ENCODE results near the gene ZNF639. TPM values are rescaled to one million over a fixed set of nuclear protein-coding genes. Genes with fewer than 3 reads are reported as not detected.

ZNF639 gene
- total RNA-seq, 4 donors from 2014 or later = 50.0 to 78.2 (median 58.8) TPM

- intact Hi-C loops (cut with DNase I) = no loop called here
These were observed 52.5 kb downstream of the ZNF639 start for GRCh38 chr3:179375091-179375999.

GRCh38 chr3:179376474-179376873, 53.6 kb downstream of the ZNF639 start:
- WGBS = 84% methylated on average over 1 of the region's 1 CpG
- Histone ChIP-seq H3K36me3 (peaks cover 39 to 76% (median 61%) of the 10 kb centered on the region in 4 donors), H3K27me3 (no peaks in the 10 kb centered on the region), H3K4me1 (no peaks in the 10 kb centered on the region), H3K27ac (replicated peaks in 1 of 4) (no peak overlapping the region), H3K4me3 (no peak overlapping the region), H3K9me3 (no peaks in the 10 kb centered on the region)
- DNase-seq (ENCODE audit: extremely low spot score) = no peak
- intact Hi-C loops (cut with DNase I) = no loop called here
- no peak for TF ChIP-seq POLR2A (IDR thresholded peaks at IDR 0.05; ENCODE audit: low read depth)
- no peak for TF ChIP-seq CTCF (IDR thresholded peaks at IDR 0.05)
- TF ChIP-seq POLR2AphosphoS5 (IDR thresholded peaks at IDR 0.05) = no peak
- no peak for TF ChIP-seq EP300 (IDR thresholded peaks at IDR 0.05)

More at GRCh38 chr3:179375091-179375999, 52.5 kb downstream of the ZNF639 start:
- Histone ChIP-seq H3K36me3 (peaks cover 39 to 76% (median 55%) of the 10 kb centered on the region in 4 donors), H3K4me1 (no peaks in the 10 kb centered on the region), H3K9me3 (no peaks in the 10 kb centered on the region), H3K4me3 (no peak overlapping the region), H3K27me3 (no peaks in the 10 kb centered on the region), H3K27ac (replicated peaks in 1 of 4) (no peak overlapping the region)
- no peak for DNase-seq (ENCODE audit: extremely low spot score)
- 86% methylated on average over 12 of the region's 12 CpGs for WGBS
- TF ChIP-seq CTCF (IDR thresholded peaks at IDR 0.05) (no peak), EP300 (IDR thresholded peaks at IDR 0.05) (no peak), POLR2AphosphoS5 (IDR thresholded peaks at IDR 0.05) (no peak), POLR2A (IDR thresholded peaks at IDR 0.05; ENCODE audit: low read depth) (no peak)

Other genes with a start within 250 kb of the ZNF639 start
- gene PIK3CA, start 174.7 kb upstream of the ZNF639 start, total RNA-seq = 10 to 100 TPM; 33.7 to 47.5 (median 36.0) TPM
- 1 to 10 TPM; 1.3 to 4.1 (median 2.9) TPM for gene KCNMB3, start 71.9 kb upstream of the ZNF639 start, total RNA-seq
- 10 to 100 TPM; 32.8 to 48.6 (median 37.3) TPM for gene MFN1, start 24.7 kb downstream of the ZNF639 start, total RNA-seq
- 100 to 1,000 TPM in 1 of 4 donors, 10 to 100 TPM in 3; 57.7 to 130 (median 80.9) TPM for gene GNB4, start 128.4 kb downstream of the ZNF639 start, total RNA-seq
- 10 to 100 TPM; 27.4 to 34.5 (median 34.1) TPM for gene ACTL6A, start 239.9 kb downstream of the ZNF639 start, total RNA-seq

All from esophagus muscularis mucosa (tissue), 4 donors.